Stomach (tissue), 9 donors: ENCODE data around the gene ITCH. TPM values are rescaled to one million over a fixed set of nuclear protein-coding genes. Genes with fewer than 3 reads are reported as not detected.
"Not testable (repeated sequence)": the region's sequence is repeated elsewhere in the genome, so short reads cannot be mapped to it uniquely, and the experiment has no call there.

Experiments used
- DNase-seq, 2 donors: peaks; one replicate each; pipeline versions ENCODE4 v3.0.0 to v3.0.0-alpha.2; 2013 to 2019
- H3K27ac ChIP-seq, 5 donors: fragments of 200-600 bp in 4 of 5; sonication (generic) in 4 of 5; one replicate each; pipeline ENCODE4 v1.5.1; 2013 to 2019; ENCODE audit warnings: mild to moderate bottlenecking in 1 of 5, moderate library complexity in 1 of 5
- H3K27me3 ChIP-seq, 3 donors: fragments of 200-600 bp; sonication (generic); one replicate each; pipeline ENCODE4 v1.5.1; 2017 to 2019; ENCODE audit warnings: mixed run types in 1 of 3
- H3K36me3 ChIP-seq, 4 donors: fragments of 200-600 bp; sonication (generic); 1 replicate in 3 of 4; 2 replicates in 1 of 4; pipeline ENCODE4 v1.5.1; 2016 to 2019
- H3K4me1 ChIP-seq, 4 donors: fragments of 200-600 bp; sonication (generic); one replicate each; pipeline ENCODE4 v1.5.1; 2016 to 2019
- H3K4me3 ChIP-seq, 4 donors: fragments of 200-600 bp; sonication (generic) in 3 of 4; one replicate each; pipeline ENCODE4 v1.5.1; 2016 to 2019; ENCODE audit warnings: mild to moderate bottlenecking in 1 of 4
- H3K9me3 ChIP-seq, 4 donors: fragments of 200-600 bp; sonication (generic); one replicate each; pipeline ENCODE4 v1.5.1; 2016 to 2019
- EP300 ChIP-seq: sonication (generic); formaldehyde crosslinking; IDR thresholded peaks from one replicate; pipeline ENCODE4 v1.6.1; 2017; ENCODE audit warnings: antibody characterized with exemption
- POLR2A ChIP-seq, 4 donors: fragments of 450-650 bp; IDR thresholded peaks; one replicate each; pipeline ENCODE4 v1.6.1; 2016; ENCODE audit warnings: antibody characterized with exemption in 4 of 4, control low read depth in 2 of 4, mild to moderate bottlenecking in 1 of 4, moderate library complexity in 1 of 4
- POLR2AphosphoS5 ChIP-seq, 3 donors: sonication (generic); formaldehyde crosslinking; IDR thresholded peaks; one replicate each; pipeline ENCODE4 v1.6.1; 2016; ENCODE audit warnings: antibody characterized with exemption in 3 of 3
- WGBS, 5 donors: extraction: QIAGEN DNeasy Blood & Tissue Kit in 3 of 5; methylation state at CpG; one replicate each; pipeline versions ENCODE4 v1.1.5 to v1.1.7; 2013 to 2018; 5-methylcytosine and 5-hydroxymethylcytosine counted together
- intact Hi-C: fragments of 100-400 bp; cut with DNase I; formaldehyde crosslinking; loops from one replicate; pipeline ENCODE4 v1.15.1; 2023; ENCODE audit warnings: low total_unique reads
- polyA plus RNA-seq, 3 donors: library from polyadenylated mRNA; stranded (reverse); fragments of 200-250 nt; gene quantifications; one replicate each; pipeline ENCODE4 v1.2.3, GENCODE V29; 2013
- total RNA-seq, 5 donors: library from RNA; depleted of rRNA; stranded (reverse); fragments of >200 nt; gene quantifications; one replicate each; pipeline versions ENCODE4 v1.1.0 to v1.2.3, GENCODE V29; 2014 to 2016
- TF ChIP-seq, protein P1 (sequence below), 7 experiments: fragments of 450-650 bp in 4 of 7; fragments of 200-600 bp in 3 of 7; sonication (generic) in 3 of 7; IDR thresholded peaks; one replicate each; pipeline ENCODE4 v1.5.1; 2016 to 2019; ENCODE audit warnings: antibody characterized with exemption in 7 of 7, control low read depth in 2 of 7, mild to moderate bottlenecking in 1 of 7
- donor health status: healthy with polysubstance abuse.
- donor health status: Bipolar disorder and iron deficiency.
- donor health status: healthy.

ITCH gene
- total and polyA plus RNA-seq, 8 donors: 7.2 to 138 (median 35.6) TPM

DNA sequence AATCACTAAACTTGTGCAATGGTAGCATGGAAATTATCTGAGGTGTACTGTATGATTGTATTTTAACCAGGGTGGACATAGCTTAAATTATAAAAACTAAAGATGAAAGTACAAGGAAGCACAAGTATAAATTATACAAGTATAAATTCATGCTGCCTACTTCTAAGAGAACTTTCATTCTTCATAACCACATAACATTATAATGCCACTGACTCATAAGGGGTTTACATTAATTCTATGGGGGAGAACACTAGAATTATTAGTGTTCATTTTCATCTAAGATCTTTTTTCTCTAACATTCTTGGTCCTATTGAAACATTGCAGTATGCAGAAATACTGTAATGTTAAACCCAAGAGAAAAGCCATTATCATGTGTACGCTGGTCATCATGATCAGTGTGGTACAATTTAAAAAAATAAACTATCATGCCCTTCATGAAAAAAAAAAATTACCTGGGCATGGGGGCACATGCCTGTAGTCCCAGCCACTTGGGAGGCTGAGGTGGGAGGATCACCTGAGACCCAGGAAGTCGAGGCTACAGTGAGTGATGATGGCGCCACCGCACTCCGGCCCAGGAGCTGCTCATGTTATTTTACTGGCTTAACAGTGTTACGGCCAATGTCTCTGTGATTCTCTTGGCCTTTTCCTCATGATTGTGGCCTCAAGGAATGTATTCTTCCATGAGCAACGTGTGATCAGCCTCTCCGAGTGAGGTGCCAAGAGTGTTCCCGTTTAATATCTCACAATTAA is 34.0 kb upstream of the ITCH start:
- TF ChIP-seq POLR2A (IDR thresholded peaks at IDR 0.05) (no peak), EP300 (no peak), POLR2AphosphoS5 (IDR thresholded peaks at IDR 0.05) (no peak)
- TF ChIP-seq, protein P1, sequence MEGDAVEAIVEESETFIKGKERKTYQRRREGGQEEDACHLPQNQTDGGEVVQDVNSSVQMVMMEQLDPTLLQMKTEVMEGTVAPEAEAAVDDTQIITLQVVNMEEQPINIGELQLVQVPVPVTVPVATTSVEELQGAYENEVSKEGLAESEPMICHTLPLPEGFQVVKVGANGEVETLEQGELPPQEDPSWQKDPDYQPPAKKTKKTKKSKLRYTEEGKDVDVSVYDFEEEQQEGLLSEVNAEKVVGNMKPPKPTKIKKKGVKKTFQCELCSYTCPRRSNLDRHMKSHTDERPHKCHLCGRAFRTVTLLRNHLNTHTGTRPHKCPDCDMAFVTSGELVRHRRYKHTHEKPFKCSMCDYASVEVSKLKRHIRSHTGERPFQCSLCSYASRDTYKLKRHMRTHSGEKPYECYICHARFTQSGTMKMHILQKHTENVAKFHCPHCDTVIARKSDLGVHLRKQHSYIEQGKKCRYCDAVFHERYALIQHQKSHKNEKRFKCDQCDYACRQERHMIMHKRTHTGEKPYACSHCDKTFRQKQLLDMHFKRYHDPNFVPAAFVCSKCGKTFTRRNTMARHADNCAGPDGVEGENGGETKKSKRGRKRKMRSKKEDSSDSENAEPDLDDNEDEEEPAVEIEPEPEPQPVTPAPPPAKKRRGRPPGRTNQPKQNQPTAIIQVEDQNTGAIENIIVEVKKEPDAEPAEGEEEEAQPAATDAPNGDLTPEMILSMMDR (IDR thresholded peaks at IDR 0.05): no peak
- no peak for DNase-seq
- no peaks in the 10 kb centered on the region for H3K36me3 ChIP-seq
- intact Hi-C loops: no loop called here
- H3K4me1 ChIP-seq: peaks cover 0 to 5% (median 0%) of the 10 kb centered on the region in 4 donors
- no peak overlapping the region for H3K27ac ChIP-seq
- no peaks in the 10 kb centered on the region for H3K9me3 ChIP-seq
- H3K27me3 ChIP-seq: no peaks in the 10 kb centered on the region
- H3K4me3 ChIP-seq: no peak overlapping the region
- 85 to 88% (median 87%) methylated on average over 9 of the region's 9 CpGs for WGBS, 5 donors

DNA sequence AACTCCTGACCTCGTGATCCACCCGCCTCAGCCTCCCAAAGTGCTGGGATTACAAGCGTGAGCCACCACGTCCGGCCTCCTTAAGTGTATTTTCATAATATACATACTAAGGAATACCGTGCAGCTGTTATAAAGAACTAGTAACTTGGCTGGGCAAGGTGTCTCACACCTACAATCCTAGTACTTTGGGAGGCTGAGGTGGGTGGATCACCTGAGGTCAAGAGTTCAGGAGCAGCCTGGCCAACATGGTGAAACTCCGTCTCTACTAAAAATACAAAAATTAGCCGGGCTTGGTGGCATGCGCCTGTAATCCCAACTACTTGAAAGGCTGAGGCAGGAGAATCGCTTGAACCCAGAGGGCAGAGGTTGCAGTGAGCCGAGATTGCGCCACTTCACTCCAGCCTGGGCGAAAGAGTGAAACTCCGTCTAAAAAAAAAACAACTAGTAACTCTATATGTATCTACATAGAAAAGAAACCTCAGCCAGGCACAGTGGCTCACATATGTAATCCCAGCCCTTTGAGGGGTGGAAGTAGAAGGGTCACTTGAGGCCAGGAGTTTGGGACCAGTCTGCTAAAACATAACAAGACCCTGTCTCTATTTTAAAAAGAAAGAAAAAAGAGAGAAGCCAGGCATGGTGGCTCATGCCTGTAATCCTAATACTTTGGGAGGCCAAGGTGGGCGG is 32.1 kb upstream of the ITCH start:
- H3K27ac ChIP-seq, H3K9me3 ChIP-seq, intact Hi-C loops, DNase-seq, H3K4me1 ChIP-seq, H3K36me3 ChIP-seq, H3K4me3 ChIP-seq, H3K27me3 ChIP-seq: not testable (repeated sequence)
- WGBS, 5 donors: 91 to 95% (median 93%) methylated on average over 15 of the region's 15 CpGs

DNA sequence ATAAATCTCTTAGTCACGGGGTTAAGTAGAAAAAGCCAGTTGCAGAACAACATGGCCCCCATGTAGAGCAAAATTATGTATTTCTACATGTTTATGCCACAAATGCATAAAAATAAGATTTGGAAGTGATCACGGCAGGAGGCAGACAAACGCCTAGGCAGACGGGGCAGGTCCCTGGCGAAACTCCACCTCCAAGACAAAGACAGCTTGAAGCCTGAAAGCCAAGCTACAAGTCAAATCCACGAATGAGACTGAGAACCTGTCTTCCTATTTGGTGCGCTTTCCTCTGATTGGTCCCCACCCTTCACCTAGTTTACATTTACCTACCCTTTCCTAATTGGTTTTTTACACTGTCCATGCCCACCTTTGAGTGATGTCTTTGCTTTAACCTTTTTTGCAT is 31.2 kb upstream of the ITCH start:
- no peak for DNase-seq
- intact Hi-C loops: no loop called here
- WGBS, 5 donors: 86 to 94% (median 89%) methylated on average over 7 of the region's 7 CpGs
- no peak overlapping the region for H3K27ac ChIP-seq
- H3K36me3 ChIP-seq: no peaks in the 10 kb centered on the region
- peaks cover 0 to 5% (median 0%) of the 10 kb centered on the region in 4 donors for H3K4me1 ChIP-seq
- TF ChIP-seq POLR2AphosphoS5 (IDR thresholded peaks at IDR 0.05) (no peak), EP300 (no peak), POLR2A (IDR thresholded peaks at IDR 0.05) (no peak)
- TF ChIP-seq, protein P1 (IDR thresholded peaks at IDR 0.05): no peak
- H3K4me3 ChIP-seq: no peak overlapping the region
- no peaks in the 10 kb centered on the region for H3K27me3 ChIP-seq
- no peaks in the 10 kb centered on the region for H3K9me3 ChIP-seq

DNA sequence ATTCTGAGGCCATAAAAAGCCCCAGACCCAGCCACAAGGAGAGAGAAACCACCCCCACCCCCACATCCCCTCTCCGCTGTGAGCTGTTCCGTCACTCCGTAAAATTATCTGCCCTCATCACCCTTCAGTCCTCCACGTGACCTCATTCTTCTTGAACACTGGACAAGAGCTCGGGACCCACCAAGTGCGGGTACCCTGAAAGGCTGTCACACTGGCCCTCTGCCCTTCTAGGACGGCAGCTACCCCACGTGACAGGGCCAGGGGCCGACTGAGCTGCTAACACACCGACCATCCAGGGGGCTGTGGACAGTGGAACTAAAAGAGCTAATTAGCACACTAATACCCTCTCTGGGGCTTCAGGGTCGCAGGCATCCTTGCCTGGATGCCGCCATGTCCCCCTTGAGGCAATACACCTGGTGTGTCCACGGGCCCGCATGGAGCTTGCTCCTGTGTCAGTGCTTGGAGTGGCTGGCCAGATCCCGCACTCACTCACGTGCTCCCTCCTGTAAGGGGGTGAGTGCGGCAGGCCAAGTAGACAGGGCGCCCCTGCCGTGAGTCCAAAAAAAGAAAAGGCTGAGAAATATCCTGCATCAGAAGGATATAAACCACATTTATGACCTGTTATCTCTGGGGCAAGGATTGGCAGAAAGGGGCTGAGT is 30.7 kb upstream of the ITCH start:
- H3K4me1 ChIP-seq: peaks cover 0 to 5% (median 0%) of the 10 kb centered on the region in 4 donors
- intact Hi-C loops: no loop called here
- 92 to 97% (median 93%) methylated on average over 18 to 19 of the region's 19 CpGs for WGBS, 5 donors
- H3K4me3 ChIP-seq: no peak overlapping the region
- TF ChIP-seq, protein P1 (IDR thresholded peaks at IDR 0.05): no peak
- TF ChIP-seq POLR2A (IDR thresholded peaks at IDR 0.05): no peak
- TF ChIP-seq EP300: no peak
- TF ChIP-seq POLR2AphosphoS5 (IDR thresholded peaks at IDR 0.05): no peak
- DNase-seq: no peak
- no peaks in the 10 kb centered on the region for H3K36me3 ChIP-seq
- no peak overlapping the region for H3K27ac ChIP-seq
- H3K9me3 ChIP-seq: no peaks in the 10 kb centered on the region
- H3K27me3 ChIP-seq: no peaks in the 10 kb centered on the region
